Measurements from ENCODE around the gene BEST1. TPM values are rescaled to one million over a fixed set of nuclear protein-coding genes. Genes with fewer than 3 reads are reported as not detected.

Gene BEST1
- total and polyA plus RNA-seq, 5 donors from 2014 or later, result 0.15 to 1.8 (median 1.5) TPM

GRCh38 chr11:61918251-61918937 lies 31.8 kb upstream of the BEST1 start:
- H3K27ac Mint-ChIP-seq, result peak overlapping the region in 2 of 3 donors; percentile 36 to 52
- no peak for ATAC-seq (ENCODE audit: low read depth in 2 of 2)
- DNase-seq, result no peak
- peak overlapping the region in 2 of 4 donors; percentile 71 to 80 for H3K4me3 Mint-ChIP-seq
- H3K36me3 ChIP-seq (ENCODE audit: control insufficient read depth, insufficient read depth, low read length), result no peaks in the 10 kb centered on the region
- H3K27me3 Mint-ChIP-seq, result peaks cover 58% of the 10 kb centered on the region
- no peaks in the 10 kb centered on the region for H3K36me3 Mint-ChIP-seq
- H3K9me3 ChIP-seq (ENCODE audit: control insufficient read depth in 2 of 2, low read length in 2 of 2), result no peaks in the 10 kb centered on the region
- no peak overlapping the region for H3K4me3 ChIP-seq (ENCODE audit: low read depth, low read length)
- H3K27me3 ChIP-seq (ENCODE audit: control insufficient read depth, insufficient read depth, low read length), result peaks cover 10% of the 10 kb centered on the region
- peaks cover 4% of the 10 kb centered on the region for H3K4me1 ChIP-seq (ENCODE audit: control insufficient read depth, insufficient read depth, low read length, poor library complexity, severe bottlenecking)
- peaks cover 0 to 2% (median 0%) of the 10 kb centered on the region in 7 donors for H3K9me3 Mint-ChIP-seq
- no peak overlapping the region for H3K27ac ChIP-seq (ENCODE audit: insufficient read depth, low read length, poor library complexity, severe bottlenecking)
- H3K4me1 Mint-ChIP-seq, result peaks cover 0 to 14% (median 4%) of the 10 kb centered on the region in 4 donors

DNA sequence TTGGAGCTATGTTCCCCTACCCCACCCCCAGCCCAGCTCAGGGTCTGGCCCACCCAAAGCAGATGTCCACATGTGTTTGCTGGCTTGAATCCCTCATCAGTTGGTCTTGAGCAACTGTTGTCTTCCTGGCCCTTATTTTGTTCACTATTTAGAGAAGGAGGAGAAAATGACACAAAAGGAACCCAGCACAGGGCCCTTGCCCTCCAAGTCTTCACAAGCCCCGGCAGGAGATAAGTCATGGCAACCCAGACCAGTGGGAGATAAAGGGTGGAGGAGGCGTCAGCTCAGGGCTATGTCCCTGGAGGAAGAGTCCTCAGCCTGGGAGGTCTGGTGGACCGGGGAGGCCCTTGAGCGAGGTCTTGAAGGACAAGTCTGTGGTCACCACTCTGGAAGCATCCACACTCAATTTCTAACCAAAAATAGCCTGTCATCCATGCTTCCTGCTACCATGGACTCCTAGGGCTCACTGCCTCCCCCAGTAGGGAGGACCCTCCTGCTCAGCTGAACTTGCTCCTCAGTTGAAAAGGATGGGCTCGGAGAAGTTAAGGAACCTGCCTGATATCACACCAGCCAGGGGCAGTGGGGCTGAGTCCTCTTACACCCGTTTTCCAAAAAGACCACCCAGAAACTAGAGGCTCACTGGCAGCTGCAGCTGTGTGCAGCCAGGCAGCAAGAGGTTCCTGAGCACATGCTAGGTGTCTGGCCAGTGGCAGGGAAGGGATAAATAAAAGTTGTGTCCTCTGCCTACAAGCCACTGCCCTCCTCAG lies 31.0 kb upstream of the BEST1 start:
- H3K4me3 Mint-ChIP-seq, result no peak overlapping the region
- H3K9me3 Mint-ChIP-seq, result peaks cover 0 to 2% (median 0%) of the 10 kb centered on the region in 7 donors
- peak overlapping the region in 1 of 3 donors; percentile 52 for H3K27ac Mint-ChIP-seq
- Histone ChIP-seq H3K36me3 (ENCODE audit: control insufficient read depth, insufficient read depth, low read length) (no peaks in the 10 kb centered on the region), H3K27me3 (ENCODE audit: control insufficient read depth, insufficient read depth, low read length) (peaks cover 10% of the 10 kb centered on the region), H3K4me1 (ENCODE audit: control insufficient read depth, insufficient read depth, low read length, poor library complexity, severe bottlenecking) (peaks cover 4% of the 10 kb centered on the region), H3K4me3 (ENCODE audit: low read depth, low read length) (no peak overlapping the region), H3K27ac (ENCODE audit: insufficient read depth, low read length, poor library complexity, severe bottlenecking) (no peak overlapping the region), H3K9me3 (ENCODE audit: control insufficient read depth in 2 of 2, low read length in 2 of 2) (no peaks in the 10 kb centered on the region)
- peaks cover 57% of the 10 kb centered on the region for H3K27me3 Mint-ChIP-seq
- peaks cover 0 to 14% (median 4%) of the 10 kb centered on the region in 4 donors for H3K4me1 Mint-ChIP-seq
- DNase-seq (no peak), ATAC-seq (ENCODE audit: low read depth in 2 of 2) (no peak)
- no peaks in the 10 kb centered on the region for H3K36me3 Mint-ChIP-seq

GRCh38 chr11:61919705-61920631 lies 30.2 kb upstream of the BEST1 start:
- Mint-ChIP-seq H3K27me3 (peaks cover 51% of the 10 kb centered on the region), H3K27ac (no peak overlapping the region), H3K4me1 (peaks cover 0 to 14% (median 4%) of the 10 kb centered on the region in 4 donors), H3K9me3 (peaks cover 0 to 2% (median 0%) of the 10 kb centered on the region in 7 donors), H3K36me3 (no peaks in the 10 kb centered on the region), H3K4me3 (no peak overlapping the region)
- Histone ChIP-seq H3K9me3 (ENCODE audit: control insufficient read depth in 2 of 2, low read length in 2 of 2) (no peaks in the 10 kb centered on the region), H3K4me3 (ENCODE audit: low read depth, low read length) (no peak overlapping the region), H3K27ac (ENCODE audit: insufficient read depth, low read length, poor library complexity, severe bottlenecking) (no peak overlapping the region), H3K36me3 (ENCODE audit: control insufficient read depth, insufficient read depth, low read length) (no peaks in the 10 kb centered on the region), H3K4me1 (ENCODE audit: control insufficient read depth, insufficient read depth, low read length, poor library complexity, severe bottlenecking) (peaks cover 4% of the 10 kb centered on the region), H3K27me3 (ENCODE audit: control insufficient read depth, insufficient read depth, low read length) (peaks cover 10% of the 10 kb centered on the region)
- no peak for ATAC-seq (ENCODE audit: low read depth in 2 of 2)
- no peak for DNase-seq

DNA sequence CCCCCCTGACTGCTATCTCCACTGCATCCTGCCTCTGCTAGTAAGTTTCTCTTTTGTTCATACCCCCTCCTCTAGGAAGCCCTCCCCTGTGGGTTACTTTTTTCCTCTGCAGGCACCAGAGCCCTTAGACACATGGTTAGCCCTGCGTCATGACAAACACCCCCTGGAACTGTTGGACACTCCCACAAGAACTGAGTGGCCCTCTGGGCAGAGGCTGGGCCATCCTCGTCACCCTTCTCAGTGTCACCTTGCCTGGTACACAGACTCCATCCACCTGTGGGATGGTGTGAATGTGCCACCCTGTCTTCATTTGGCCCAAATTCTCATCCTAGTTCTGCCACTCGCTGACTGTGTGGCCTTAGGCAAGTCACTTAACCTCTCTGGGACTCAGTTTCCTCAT lies 28.7 kb upstream of the BEST1 start:
- peaks cover 4% of the 10 kb centered on the region for H3K4me1 ChIP-seq (ENCODE audit: control insufficient read depth, insufficient read depth, low read length, poor library complexity, severe bottlenecking)
- Mint-ChIP-seq H3K27me3 (peaks cover 50% of the 10 kb centered on the region), H3K27ac (peak overlapping the region in 1 of 3 donors; percentile 78), H3K9me3 (peaks cover 0 to 2% (median 0%) of the 10 kb centered on the region in 7 donors), H3K4me3 (no peak overlapping the region), H3K36me3 (no peaks in the 10 kb centered on the region), H3K4me1 (peaks cover 0 to 10% (median 4%) of the 10 kb centered on the region in 4 donors)
- no peak overlapping the region for H3K27ac ChIP-seq (ENCODE audit: insufficient read depth, low read length, poor library complexity, severe bottlenecking)
- no peak overlapping the region for H3K4me3 ChIP-seq (ENCODE audit: low read depth, low read length)
- ATAC-seq (ENCODE audit: low read depth in 2 of 2) (no peak), DNase-seq (no peak)
- H3K27me3 ChIP-seq (ENCODE audit: control insufficient read depth, insufficient read depth, low read length), result peaks cover 7% of the 10 kb centered on the region
- no peaks in the 10 kb centered on the region for H3K9me3 ChIP-seq (ENCODE audit: control insufficient read depth in 2 of 2, low read length in 2 of 2)
- no peaks in the 10 kb centered on the region for H3K36me3 ChIP-seq (ENCODE audit: control insufficient read depth, insufficient read depth, low read length)

DNA sequence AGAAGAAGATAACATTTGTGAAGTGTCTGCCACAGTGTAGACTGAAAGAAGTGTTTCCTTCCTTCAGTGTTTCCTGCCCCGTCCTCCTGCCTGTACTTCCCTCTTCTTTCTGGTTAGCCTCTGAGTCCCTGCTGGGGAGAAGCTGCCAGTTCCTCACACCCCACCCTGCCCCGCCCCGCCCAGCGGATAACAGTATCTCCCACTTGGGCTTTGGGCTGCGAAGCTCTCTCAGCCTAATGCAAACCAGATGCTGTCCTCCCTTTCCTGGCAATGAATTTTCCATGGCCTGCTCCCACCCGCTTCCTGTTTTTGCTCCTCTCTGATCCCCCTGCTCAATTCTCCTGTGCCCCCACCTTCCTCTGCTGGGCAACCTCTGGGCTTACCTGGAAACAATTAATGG lies 27.6 kb upstream of the BEST1 start:
- Mint-ChIP-seq H3K4me3 (no peak overlapping the region), H3K9me3 (peaks cover 0 to 2% (median 0%) of the 10 kb centered on the region in 7 donors), H3K36me3 (no peaks in the 10 kb centered on the region), H3K27ac (peak overlapping the region in 2 of 3 donors; percentile 35 to 51), H3K27me3 (peaks cover 46% of the 10 kb centered on the region), H3K4me1 (peaks cover 0 to 10% (median 4%) of the 10 kb centered on the region in 4 donors)
- DNase-seq (no peak), ATAC-seq (ENCODE audit: low read depth in 2 of 2) (no peak)
- H3K27ac ChIP-seq (ENCODE audit: insufficient read depth, low read length, poor library complexity, severe bottlenecking), result no peak overlapping the region
- H3K4me3 ChIP-seq (ENCODE audit: low read depth, low read length), result no peak overlapping the region
- H3K36me3 ChIP-seq (ENCODE audit: control insufficient read depth, insufficient read depth, low read length), result no peaks in the 10 kb centered on the region
- no peaks in the 10 kb centered on the region for H3K4me1 ChIP-seq (ENCODE audit: control insufficient read depth, insufficient read depth, low read length, poor library complexity, severe bottlenecking)
- H3K9me3 ChIP-seq (ENCODE audit: control insufficient read depth in 2 of 2, low read length in 2 of 2), result no peaks in the 10 kb centered on the region
- H3K27me3 ChIP-seq (ENCODE audit: control insufficient read depth, insufficient read depth, low read length), result peaks cover 7% of the 10 kb centered on the region

- Histone ChIP-seq H3K36me3 (ENCODE audit: control insufficient read depth, insufficient read depth, low read length) (no peaks in the 10 kb centered on the region), H3K4me1 (ENCODE audit: control insufficient read depth, insufficient read depth, low read length, poor library complexity, severe bottlenecking) (no peaks in the 10 kb centered on the region), H3K4me3 (ENCODE audit: low read depth, low read length) (no peak overlapping the region), H3K9me3 (ENCODE audit: control insufficient read depth in 2 of 2, low read length in 2 of 2) (no peaks in the 10 kb centered on the region), H3K27ac (ENCODE audit: insufficient read depth, low read length, poor library complexity, severe bottlenecking) (no peak overlapping the region), H3K27me3 (ENCODE audit: control insufficient read depth, insufficient read depth, low read length) (peaks cover 4% of the 10 kb centered on the region)
- no peak for DNase-seq
- peaks cover 0 to 2% (median 1%) of the 10 kb centered on the region in 4 donors for H3K4me1 Mint-ChIP-seq
- no peak for ATAC-seq (ENCODE audit: low read depth in 2 of 2)
- H3K27ac Mint-ChIP-seq, result peak overlapping the region in 1 of 3 donors; percentile 20
- H3K4me3 Mint-ChIP-seq, result no peak overlapping the region
- no peaks in the 10 kb centered on the region for H3K36me3 Mint-ChIP-seq
- peaks cover 38% of the 10 kb centered on the region for H3K27me3 Mint-ChIP-seq
- peaks cover 0 to 1% (median 0%) of the 10 kb centered on the region in 7 donors for H3K9me3 Mint-ChIP-seq
These were observed 26.7 kb upstream of the BEST1 start for GRCh38 chr11:61923166-61924063.
